ENCODE measurements around the gene DAAM1. TPM values are rescaled to one million over a fixed set of nuclear protein-coding genes. Genes with fewer than 3 reads are reported as not detected.

The DAAM1 gene
- total and polyA plus RNA-seq, 8 donors = 6.2 to 26.7 (median 16.0) TPM

DNA sequence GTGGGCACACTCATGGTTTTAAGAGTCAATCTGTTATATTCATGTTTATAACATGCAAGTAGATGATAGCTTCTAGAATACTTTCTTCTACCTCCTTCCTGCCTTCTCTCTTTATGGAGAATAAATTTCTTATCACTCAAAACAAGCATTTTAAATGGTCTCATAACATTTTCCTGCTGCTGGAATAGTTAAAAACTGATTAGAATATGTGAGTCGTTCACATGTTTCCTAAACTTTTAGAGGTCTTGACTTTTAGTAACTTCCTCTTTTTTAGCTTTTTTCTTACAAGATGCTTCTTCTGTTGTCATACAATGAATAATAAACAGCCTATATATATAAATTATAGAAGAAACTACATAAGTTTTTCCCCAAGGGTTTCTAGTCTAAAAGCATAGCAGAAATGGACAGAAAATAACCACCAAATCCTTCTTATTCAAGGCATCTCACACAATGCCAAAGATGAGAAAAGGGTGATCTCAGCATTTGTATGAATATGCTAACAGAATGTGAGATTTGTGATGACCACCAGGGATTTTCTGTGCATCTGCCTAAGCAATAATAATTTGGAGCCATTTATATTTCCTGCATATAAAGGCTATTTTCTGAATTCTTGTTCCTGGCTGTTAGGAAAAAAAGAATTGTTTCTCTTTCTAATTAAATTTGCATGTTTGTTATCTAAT, 127.8 kb downstream of the DAAM1 start:
- intact Hi-C loops (cut with DNase I) = no loop called here
- DNase-seq = no peak
- 73 to 74% methylated on average over 1 of the region's 1 CpG for WGBS, 2 donors
- H3K4me1 ChIP-seq = peaks cover 0 to 16% (median 7%) of the 10 kb centered on the region in 3 donors
- ATAC-seq = no peak
- H3K4me3 ChIP-seq = no peak overlapping the region
- TF ChIP-seq CTCF (IDR thresholded peaks at IDR 0.05) = no peak
- no peaks in the 10 kb centered on the region for H3K9me3 ChIP-seq
- no peaks in the 10 kb centered on the region for H3K27me3 ChIP-seq
- H3K36me3 ChIP-seq = no peaks in the 10 kb centered on the region
- peak; percentile 20 for FAIRE-seq
- H3K27ac ChIP-seq = no peak overlapping the region

GRCh38 chr14:59317346-59317745, 128.9 kb downstream of the DAAM1 start:
- FAIRE-seq = no peak
- no peak overlapping the region for H3K27ac ChIP-seq
- no peak for DNase-seq
- ATAC-seq = no peak
- H3K4me3 ChIP-seq = no peak overlapping the region
- H3K36me3 ChIP-seq = no peaks in the 10 kb centered on the region
- no peaks in the 10 kb centered on the region for H3K27me3 ChIP-seq
- H3K9me3 ChIP-seq = no peaks in the 10 kb centered on the region
- intact Hi-C loops (cut with DNase I) = no loop called here
- H3K4me1 ChIP-seq = peaks cover 0 to 16% (median 11%) of the 10 kb centered on the region in 3 donors
- no peak for TF ChIP-seq CTCF (IDR thresholded peaks at IDR 0.05)
- 94 to 95% methylated on average over 2 of the region's 2 CpGs for WGBS, 2 donors

DNA sequence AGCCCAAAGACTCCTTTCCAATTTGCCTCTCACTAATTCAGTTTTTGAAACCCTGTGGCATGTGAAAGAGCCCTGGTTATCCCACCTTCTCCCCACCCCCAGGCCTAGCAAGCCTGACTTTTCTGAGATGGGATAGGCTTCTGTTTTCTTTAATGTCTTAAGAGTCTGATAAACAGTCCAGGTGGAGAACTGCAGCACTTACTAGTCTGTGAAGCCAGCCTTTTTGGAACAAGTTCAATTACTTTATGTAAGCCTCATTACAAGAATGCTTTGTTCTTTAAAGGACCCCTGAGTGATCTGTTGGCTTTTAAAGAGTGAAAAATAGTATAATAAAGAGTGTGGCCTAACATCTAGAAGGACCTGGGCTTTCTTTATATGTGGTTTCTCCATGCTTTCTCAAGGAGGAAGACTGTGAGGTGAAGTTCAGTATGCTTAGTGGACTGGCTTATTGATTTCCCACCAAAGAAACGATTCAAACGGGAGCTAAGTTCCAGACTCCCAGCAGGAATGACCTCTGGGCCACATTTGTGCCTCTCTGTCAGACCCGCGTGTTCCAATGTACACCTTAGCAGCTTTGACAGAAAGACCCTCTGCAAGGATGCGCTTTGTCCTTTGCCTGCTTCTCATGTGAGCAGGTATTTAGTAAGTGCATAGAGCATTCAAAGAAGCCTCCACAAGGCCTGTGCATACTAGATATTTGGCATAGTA, 129.5 kb downstream of the DAAM1 start:
- intact Hi-C loops (cut with DNase I) = no loop called here
- no peaks in the 10 kb centered on the region for H3K27me3 ChIP-seq
- WGBS, 2 donors = 59 to 66% methylated on average over 5 of the region's 5 CpGs
- H3K9me3 ChIP-seq = no peaks in the 10 kb centered on the region
- no peak overlapping the region for H3K27ac ChIP-seq
- no peak for TF ChIP-seq CTCF (IDR thresholded peaks at IDR 0.05)
- no peaks in the 10 kb centered on the region for H3K36me3 ChIP-seq
- peaks cover 0 to 16% (median 11%) of the 10 kb centered on the region in 3 donors for H3K4me1 ChIP-seq
- DNase-seq (no peak), FAIRE-seq (no peak), ATAC-seq (no peak)
- H3K4me3 ChIP-seq = no peak overlapping the region

- no peak for TF ChIP-seq CTCF (IDR thresholded peaks at IDR 0.05)
These were observed 130.4 kb downstream of the DAAM1 start for GRCh38 chr14:59318908-59319307.

GRCh38 chr14:59320361-59320760, 131.9 kb downstream of the DAAM1 start:
- Histone ChIP-seq H3K4me3 (no peak overlapping the region), H3K27ac (peak overlapping the region in 2 of 4 donors; percentile 7 to 34), H3K27me3 (no peaks in the 10 kb centered on the region), H3K4me1 (peaks cover 0 to 11% (median 8%) of the 10 kb centered on the region in 3 donors), H3K9me3 (no peaks in the 10 kb centered on the region), H3K36me3 (peaks cover 0 to 3% (median 0%) of the 10 kb centered on the region in 3 donors)
- intact Hi-C loops (cut with DNase I) = no loop called here
- FAIRE-seq (peak; percentile 53), ATAC-seq (peak in 1 of 4 donors; percentile 25), DNase-seq (no peak)
- no peak for TF ChIP-seq CTCF (IDR thresholded peaks at IDR 0.05)

More at GRCh38 chr14:59318908-59319307, 130.4 kb downstream of the DAAM1 start:
- intact Hi-C loops (cut with DNase I) = no loop called here
- Histone ChIP-seq H3K9me3 (no peaks in the 10 kb centered on the region), H3K27ac (no peak overlapping the region), H3K27me3 (no peaks in the 10 kb centered on the region), H3K4me1 (peaks cover 0 to 12% (median 11%) of the 10 kb centered on the region in 3 donors), H3K36me3 (no peaks in the 10 kb centered on the region), H3K4me3 (no peak overlapping the region)
- ATAC-seq (no peak), DNase-seq (no peak), FAIRE-seq (no peak)
- 48 to 50% methylated on average over 4 of the region's 4 CpGs for WGBS, 2 donors
